Panc1 (cell line): ENCODE data around the gene ESR2.

Experiments used
- POLR2AphosphoS5 ChIP-seq: IDR thresholded peaks from 2 replicates; pipeline ENCODE4 v1.6.1; 2012; ENCODE audit warnings: mild to moderate bottlenecking, low read depth, low read length, moderate library complexity
- TF ChIP-seq, protein P1 (sequence below): fragments of 450-650 bp; IDR thresholded peaks from 2 replicates; pipeline ENCODE4 v1.5.1; 2017; ENCODE audit warnings: mild to moderate bottlenecking
- TF ChIP-seq, protein P2 (sequence below), 2 experiments: IDR thresholded peaks; 2 replicates each; pipeline ENCODE4 v1.6.1; 2011 to 2012; ENCODE audit warnings: low read depth in 2 of 2, control low read depth in 1 of 2, low read length in 1 of 2, mild to moderate bottlenecking in 1 of 2, moderate library complexity in 1 of 2; ENCODE audit not compliant: insufficient read depth in 1 of 2

DNA sequence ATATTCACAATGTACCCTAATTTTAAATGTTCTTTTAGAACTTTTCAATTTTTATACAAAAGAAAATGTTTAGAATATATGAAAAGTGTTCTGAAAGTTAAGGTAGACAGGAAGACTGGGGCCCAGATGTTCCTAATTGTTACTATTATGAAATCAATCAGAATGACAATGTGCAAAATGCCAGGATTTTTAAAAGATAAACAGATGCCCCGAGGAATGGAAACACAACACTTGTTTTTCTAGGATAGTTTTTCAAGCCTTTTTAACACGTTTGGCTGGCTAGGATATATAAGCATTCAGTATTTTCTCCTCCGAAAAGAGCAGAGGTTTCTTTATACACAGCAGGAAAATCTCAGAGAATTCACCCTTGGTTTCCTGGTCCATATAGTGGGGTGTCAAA is 106.8 kb downstream of the ESR2 start:
- TF ChIP-seq, protein P1, sequence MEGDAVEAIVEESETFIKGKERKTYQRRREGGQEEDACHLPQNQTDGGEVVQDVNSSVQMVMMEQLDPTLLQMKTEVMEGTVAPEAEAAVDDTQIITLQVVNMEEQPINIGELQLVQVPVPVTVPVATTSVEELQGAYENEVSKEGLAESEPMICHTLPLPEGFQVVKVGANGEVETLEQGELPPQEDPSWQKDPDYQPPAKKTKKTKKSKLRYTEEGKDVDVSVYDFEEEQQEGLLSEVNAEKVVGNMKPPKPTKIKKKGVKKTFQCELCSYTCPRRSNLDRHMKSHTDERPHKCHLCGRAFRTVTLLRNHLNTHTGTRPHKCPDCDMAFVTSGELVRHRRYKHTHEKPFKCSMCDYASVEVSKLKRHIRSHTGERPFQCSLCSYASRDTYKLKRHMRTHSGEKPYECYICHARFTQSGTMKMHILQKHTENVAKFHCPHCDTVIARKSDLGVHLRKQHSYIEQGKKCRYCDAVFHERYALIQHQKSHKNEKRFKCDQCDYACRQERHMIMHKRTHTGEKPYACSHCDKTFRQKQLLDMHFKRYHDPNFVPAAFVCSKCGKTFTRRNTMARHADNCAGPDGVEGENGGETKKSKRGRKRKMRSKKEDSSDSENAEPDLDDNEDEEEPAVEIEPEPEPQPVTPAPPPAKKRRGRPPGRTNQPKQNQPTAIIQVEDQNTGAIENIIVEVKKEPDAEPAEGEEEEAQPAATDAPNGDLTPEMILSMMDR, result no peak
- no peak for TF ChIP-seq POLR2AphosphoS5
- TF ChIP-seq, protein P2, sequence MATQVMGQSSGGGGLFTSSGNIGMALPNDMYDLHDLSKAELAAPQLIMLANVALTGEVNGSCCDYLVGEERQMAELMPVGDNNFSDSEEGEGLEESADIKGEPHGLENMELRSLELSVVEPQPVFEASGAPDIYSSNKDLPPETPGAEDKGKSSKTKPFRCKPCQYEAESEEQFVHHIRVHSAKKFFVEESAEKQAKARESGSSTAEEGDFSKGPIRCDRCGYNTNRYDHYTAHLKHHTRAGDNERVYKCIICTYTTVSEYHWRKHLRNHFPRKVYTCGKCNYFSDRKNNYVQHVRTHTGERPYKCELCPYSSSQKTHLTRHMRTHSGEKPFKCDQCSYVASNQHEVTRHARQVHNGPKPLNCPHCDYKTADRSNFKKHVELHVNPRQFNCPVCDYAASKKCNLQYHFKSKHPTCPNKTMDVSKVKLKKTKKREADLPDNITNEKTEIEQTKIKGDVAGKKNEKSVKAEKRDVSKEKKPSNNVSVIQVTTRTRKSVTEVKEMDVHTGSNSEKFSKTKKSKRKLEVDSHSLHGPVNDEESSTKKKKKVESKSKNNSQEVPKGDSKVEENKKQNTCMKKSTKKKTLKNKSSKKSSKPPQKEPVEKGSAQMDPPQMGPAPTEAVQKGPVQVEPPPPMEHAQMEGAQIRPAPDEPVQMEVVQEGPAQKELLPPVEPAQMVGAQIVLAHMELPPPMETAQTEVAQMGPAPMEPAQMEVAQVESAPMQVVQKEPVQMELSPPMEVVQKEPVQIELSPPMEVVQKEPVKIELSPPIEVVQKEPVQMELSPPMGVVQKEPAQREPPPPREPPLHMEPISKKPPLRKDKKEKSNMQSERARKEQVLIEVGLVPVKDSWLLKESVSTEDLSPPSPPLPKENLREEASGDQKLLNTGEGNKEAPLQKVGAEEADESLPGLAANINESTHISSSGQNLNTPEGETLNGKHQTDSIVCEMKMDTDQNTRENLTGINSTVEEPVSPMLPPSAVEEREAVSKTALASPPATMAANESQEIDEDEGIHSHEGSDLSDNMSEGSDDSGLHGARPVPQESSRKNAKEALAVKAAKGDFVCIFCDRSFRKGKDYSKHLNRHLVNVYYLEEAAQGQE (IDR thresholded peaks at IDR 0.05; ENCODE audit: insufficient read depth in 1 of 2, low read depth in 2 of 2, low read length in 1 of 2), result no peak
